Liver (tissue), 2 donors: ENCODE results near the gene RETREG3.

Experiments used
- ZBTB33 ChIP-seq: IDR thresholded peaks from 2 replicates; pipeline ENCODE4 v1.6.1; 2016; ENCODE audit warnings: antibody characterized with exemption
- TF ChIP-seq, protein P1 (sequence below): fragments of 150-350 bp; IDR thresholded peaks from 2 replicates; pipeline ENCODE4 v1.5.1; 2017; ENCODE audit warnings: improper control_type of control experiment, low read depth, low read length; ENCODE audit not compliant: missing input control
- donor health status: healthy.

DNA sequence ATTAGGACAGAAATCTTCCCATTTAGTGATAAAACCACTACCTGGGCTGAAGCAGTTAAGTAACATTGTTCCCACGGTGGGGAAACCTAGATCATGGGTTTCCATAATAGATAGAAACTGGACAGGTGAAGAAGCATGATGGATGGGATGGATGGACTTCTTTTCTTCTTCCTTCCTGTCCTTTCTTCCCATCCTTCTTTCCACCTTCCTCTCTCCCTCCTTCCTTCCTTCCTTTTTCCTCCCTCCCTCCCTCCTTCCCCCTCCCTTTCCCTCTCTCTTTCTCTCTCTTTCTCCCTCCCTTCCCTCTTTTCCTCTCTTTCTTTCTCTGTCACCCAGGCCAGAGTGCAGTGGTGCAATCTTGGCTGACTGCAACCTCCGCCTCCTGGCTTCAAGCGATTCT is 34.7 kb downstream of the RETREG3 start:
- TF ChIP-seq, protein P1, sequence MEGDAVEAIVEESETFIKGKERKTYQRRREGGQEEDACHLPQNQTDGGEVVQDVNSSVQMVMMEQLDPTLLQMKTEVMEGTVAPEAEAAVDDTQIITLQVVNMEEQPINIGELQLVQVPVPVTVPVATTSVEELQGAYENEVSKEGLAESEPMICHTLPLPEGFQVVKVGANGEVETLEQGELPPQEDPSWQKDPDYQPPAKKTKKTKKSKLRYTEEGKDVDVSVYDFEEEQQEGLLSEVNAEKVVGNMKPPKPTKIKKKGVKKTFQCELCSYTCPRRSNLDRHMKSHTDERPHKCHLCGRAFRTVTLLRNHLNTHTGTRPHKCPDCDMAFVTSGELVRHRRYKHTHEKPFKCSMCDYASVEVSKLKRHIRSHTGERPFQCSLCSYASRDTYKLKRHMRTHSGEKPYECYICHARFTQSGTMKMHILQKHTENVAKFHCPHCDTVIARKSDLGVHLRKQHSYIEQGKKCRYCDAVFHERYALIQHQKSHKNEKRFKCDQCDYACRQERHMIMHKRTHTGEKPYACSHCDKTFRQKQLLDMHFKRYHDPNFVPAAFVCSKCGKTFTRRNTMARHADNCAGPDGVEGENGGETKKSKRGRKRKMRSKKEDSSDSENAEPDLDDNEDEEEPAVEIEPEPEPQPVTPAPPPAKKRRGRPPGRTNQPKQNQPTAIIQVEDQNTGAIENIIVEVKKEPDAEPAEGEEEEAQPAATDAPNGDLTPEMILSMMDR, result no peak
- no peak for TF ChIP-seq ZBTB33
